HUDEP-2 (cell line): ENCODE results near the gene PTPN6.

ENCODE experiments used
- DNase-seq, 76 experiments: peaks; one replicate each; lab custom pipeline; 2025; ENCODE audit not compliant: unreplicated experiment in 76 of 76; lab: John Stamatoyannopoulos, UW

Gene PTPN6

GRCh38 chr12:6998715-6999451, 47.7 kb downstream of the PTPN6 start:
- DNase-seq, result no peak

- no peak for DNase-seq
Measured at GRCh38 chr12:7001921-7002591, 50.9 kb downstream of the PTPN6 start.

- DNase-seq, result no peak
Measured at GRCh38 chr12:7004287-7004803, 53.2 kb downstream of the PTPN6 start.

- no peak for DNase-seq
Measured at GRCh38 chr12:7004840-7005239, 53.7 kb downstream of the PTPN6 start.

GRCh38 chr12:7005311-7005710, 54.2 kb downstream of the PTPN6 start:
- no peak for DNase-seq

GRCh38 chr12:7006639-7007038, 55.5 kb downstream of the PTPN6 start:
- DNase-seq, result no peak

- no peak for DNase-seq
Measured at GRCh38 chr12:7008864-7009263, 57.7 kb downstream of the PTPN6 start.

GRCh38 chr12:7009512-7009911, 58.4 kb downstream of the PTPN6 start:
- no peak for DNase-seq
